Coronary artery (tissue), 2 donors: ENCODE data around the gene DNAJC16.

Experiments used
- DNase-seq: peaks from one replicate; pipeline ENCODE4 v3.0.0-alpha.2; 2017; ENCODE audit warnings: low spot score
- H3K27ac ChIP-seq, 2 donors: fragments of 200-600 bp; sonication (generic); one replicate each; pipeline ENCODE4 v1.5.1; 2016 to 2019
- H3K4me3 ChIP-seq: fragments of 200-600 bp; sonication (generic); 2 replicates; pipeline ENCODE4 v1.5.1; 2016; ENCODE audit warnings: mild to moderate bottlenecking, moderate library complexity
- CTCF ChIP-seq: fragments of 200-600 bp; sonication (generic); IDR thresholded peaks from one replicate; pipeline ENCODE4 v1.5.1; 2019; ENCODE audit warnings: antibody characterized with exemption

DNAJC16 gene

DNA sequence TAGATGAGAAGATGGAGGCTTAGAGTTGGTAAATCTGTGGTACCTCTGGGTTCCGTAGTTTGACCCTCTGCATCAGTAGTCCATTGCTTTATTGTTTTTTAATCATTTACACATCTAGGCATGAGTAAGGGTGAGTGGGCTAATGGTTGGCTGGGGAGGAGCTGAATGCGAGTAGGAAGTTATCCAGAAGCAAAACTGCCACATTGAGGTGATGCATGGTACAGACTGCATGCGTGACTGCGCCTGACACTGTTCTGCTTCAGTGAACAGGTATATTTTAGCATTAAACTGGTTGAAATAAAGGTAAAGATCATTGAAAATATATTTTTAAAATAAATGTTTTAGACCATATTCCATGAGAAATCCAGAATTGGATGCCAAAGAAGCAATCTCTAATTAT is 4.4 kb downstream of the DNAJC16 start:
- H3K27ac ChIP-seq: no peak overlapping the region
- TF ChIP-seq CTCF: no peak
- no peak overlapping the region for H3K4me3 ChIP-seq
- no peak for DNase-seq

DNA sequence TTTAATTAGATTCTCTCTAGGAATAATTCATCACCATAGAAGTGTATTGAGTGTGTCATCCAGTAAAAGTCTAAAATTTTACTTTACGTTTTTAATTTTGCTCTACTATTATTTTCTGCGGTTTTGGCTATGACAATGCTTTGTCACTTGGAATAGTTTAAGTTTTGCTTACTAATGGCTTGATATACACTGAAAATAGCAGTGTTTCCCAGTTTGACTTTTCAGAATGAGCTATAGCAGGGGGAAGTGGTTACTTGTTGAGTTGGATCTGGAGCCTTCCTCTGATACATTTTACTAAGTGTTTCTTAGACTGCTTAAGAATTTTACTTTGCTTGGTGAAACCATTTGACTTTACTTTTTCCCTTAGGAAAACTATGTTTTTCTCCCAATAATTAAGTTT is 5.0 kb downstream of the DNAJC16 start:
- DNase-seq: no peak
- H3K4me3 ChIP-seq: no peak overlapping the region
- H3K27ac ChIP-seq: no peak overlapping the region
- TF ChIP-seq CTCF: no peak

GRCh38 chr1:15538771-15539170 is 12.1 kb downstream of the DNAJC16 start:
- no peak for TF ChIP-seq CTCF
- no peak for DNase-seq
- no peak overlapping the region for H3K27ac ChIP-seq
- H3K4me3 ChIP-seq: no peak overlapping the region

DNA sequence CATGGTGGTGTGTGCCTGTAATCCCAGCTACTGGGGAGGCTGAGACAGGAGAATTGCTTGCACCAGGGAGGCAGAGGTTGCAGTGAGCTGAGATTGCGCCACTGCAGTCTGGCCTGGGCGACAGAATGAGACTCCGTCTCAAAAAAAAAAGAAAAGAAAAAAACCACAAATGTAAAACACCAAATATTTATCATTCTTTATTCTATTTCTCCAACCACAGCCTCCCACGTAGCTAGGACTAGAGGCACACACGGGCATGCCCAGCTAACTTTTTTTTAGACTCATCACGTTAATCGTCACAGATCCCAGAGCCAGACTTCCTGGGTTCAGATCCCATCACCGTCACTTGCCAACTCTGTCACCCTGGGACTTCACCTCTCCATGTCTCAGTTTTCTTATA is 13.5 kb downstream of the DNAJC16 start:
- DNase-seq: no peak
- Histone ChIP-seq H3K27ac (no peak overlapping the region), H3K4me3 (no peak overlapping the region)
- no peak for TF ChIP-seq CTCF

DNA sequence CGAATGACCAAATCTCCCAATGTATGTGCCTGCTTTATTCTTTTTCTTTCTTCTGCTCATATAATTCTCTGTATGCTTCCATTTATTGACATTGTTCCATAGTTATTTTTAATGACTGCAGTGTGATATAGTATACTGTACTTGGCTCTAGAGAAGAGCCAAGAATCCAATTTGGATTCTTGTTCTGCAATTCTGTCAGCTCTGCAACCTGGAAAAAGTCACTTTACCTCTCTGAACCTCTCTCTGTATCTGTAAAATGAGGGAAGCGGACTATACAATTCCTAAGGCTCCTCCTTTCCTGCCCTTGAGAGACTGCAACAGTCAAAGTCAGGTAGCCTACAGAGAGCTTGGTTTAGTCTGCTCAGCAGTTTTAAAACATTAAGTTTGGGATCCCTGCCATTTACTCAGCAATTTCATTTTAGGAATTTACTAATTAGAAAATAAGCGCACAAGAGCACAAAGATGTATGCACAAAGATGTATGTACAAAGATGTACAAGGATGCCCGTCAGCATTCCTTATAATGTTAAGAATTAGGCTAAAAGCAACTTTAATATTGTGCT is 14.7 kb downstream of the DNAJC16 start:
- Histone ChIP-seq H3K4me3 (no peak overlapping the region), H3K27ac (no peak overlapping the region)
- TF ChIP-seq CTCF: no peak
- DNase-seq: no peak

DNA sequence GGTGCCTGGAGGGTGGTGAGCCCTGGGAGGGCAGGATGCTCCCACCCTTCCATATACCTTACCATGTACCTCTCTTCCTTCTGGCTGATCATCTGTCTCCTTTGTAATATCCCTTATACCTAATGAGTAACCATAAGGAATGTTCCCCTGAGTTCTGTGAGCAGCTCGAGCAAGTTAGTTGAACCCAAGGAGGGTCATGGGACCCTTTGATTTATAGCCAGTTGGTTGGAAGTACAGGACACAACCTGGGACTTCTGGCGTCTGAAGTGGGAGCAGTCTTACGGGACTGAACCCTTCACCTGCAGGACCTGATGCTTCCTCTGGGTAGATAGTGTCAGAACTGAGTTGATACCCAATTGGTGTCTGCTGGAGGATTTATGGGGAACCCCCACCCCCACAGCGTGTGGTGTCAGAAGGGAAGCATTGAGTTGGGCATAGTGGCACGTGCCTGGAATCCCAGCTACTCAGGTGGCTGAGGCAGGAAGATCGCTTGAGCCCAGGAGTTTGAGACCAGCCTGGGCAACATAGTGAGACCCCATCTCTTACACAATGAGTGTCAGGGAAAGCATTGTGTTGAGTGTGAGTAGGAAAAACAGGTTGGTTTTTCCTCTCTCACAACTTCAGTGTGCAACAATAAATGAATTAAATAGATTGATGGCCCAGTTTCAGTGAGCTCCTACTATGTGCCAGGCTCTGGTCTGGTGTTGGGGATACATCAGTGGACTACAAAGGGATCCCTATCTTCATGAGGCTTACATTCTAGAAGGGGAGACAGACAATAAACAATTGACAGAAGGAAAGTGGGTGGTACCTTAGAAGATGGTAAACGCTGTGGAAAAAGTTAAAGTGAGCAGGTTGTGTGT is 16.0 kb downstream of the DNAJC16 start:
- peak; percentile 16 for DNase-seq
- TF ChIP-seq CTCF: no peak
- no peak overlapping the region for H3K4me3 ChIP-seq
- H3K27ac ChIP-seq: no peak overlapping the region

DNA sequence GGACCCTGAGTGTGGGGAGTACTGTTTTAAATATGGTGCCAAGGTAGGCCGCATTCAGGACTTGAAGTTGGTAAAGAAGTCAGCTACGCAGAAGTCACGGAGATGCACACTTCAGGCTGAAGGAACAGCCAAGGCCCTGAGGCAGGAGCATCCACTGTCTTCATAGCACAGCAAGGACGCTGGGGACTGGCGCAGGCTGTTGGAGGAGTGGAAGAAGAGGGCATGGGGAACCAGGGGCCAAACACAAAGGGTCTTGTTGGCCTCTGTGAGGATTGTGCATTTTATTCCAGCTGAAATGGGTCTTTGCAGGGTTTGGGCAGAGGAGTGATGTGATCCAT is 16.6 kb downstream of the DNAJC16 start:
- Histone ChIP-seq H3K27ac (no peak overlapping the region), H3K4me3 (no peak overlapping the region)
- peak; percentile 60 for DNase-seq
- TF ChIP-seq CTCF: no peak
